ENCODE results near the gene AGAP1.

Gene AGAP1

DNA sequence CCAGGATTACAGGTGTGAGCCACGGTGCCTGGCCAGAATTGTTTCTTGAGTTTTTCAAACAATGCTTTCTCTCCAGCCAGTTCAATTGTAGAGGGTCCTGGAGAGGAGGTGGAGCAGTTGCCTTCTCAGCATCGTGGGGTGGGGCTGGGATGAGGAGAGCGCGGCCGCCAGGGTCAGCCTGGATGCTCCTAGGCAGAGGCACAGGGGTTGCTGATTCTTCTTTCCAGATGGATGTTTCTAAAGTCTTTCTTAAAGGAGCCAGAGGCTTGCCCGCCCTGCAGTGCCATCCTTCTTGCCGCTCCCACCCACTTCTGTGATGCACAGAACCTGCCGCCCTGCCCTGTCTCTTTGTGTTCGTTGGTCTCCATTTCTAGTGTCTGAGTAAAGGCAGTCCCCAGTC lies 61.1 kb downstream of the AGAP1 start:
- H3K4me3 ChIP-seq (ENCODE audit: low read depth, low read length) = no peak overlapping the region
- no peak for DNase-seq (ENCODE audit: low read depth)
- TF ChIP-seq CTCF (IDR thresholded peaks at IDR 0.05; ENCODE audit: control insufficient read depth, extremely low read depth, insufficient read depth) = no peak

DNA sequence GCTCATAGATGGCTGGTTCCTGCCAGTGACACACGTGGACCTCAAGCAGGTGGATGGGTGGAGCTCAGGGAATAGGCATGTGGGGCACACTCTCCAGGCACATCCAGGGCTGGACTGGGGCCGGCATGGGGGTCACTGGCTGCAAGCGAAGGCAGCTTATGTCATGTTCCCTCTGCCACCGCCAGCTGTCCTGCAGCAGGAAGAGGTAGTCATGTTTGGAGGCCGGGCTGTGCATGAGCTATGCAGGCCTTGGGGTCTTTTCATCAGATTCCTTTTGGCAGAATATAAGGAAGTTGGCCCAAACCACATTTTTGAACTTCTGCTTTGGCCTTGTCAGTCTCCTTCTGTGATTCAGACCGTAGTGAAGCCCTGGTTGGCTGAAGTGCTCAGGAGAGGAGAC lies 61.5 kb downstream of the AGAP1 start:
- no peak for DNase-seq (ENCODE audit: low read depth)
- TF ChIP-seq CTCF (IDR thresholded peaks at IDR 0.05; ENCODE audit: control insufficient read depth, extremely low read depth, insufficient read depth) = no peak
- no peak overlapping the region for H3K4me3 ChIP-seq (ENCODE audit: low read depth, low read length)

DNA sequence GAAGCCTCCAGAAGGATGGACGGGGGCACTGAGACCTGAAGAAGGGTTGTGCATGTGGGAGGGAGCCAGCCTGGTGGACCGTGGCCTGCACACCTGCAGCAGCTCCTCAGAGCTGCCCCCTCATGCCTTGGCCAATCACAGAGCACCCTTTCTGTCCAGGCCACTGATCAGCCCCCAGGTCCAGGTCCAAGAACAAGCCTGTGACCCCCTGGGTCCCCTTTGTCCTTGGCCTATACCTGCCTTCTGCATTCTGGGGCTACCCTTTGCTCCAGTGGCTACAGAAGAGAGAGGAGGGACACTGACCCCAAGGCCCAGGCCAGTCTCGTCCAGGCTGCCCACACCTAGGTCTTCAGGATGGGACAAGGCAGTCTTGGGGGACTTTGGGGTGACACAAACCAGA lies 62.2 kb downstream of the AGAP1 start:
- TF ChIP-seq CTCF (IDR thresholded peaks at IDR 0.05; ENCODE audit: control insufficient read depth, extremely low read depth, insufficient read depth) = no peak
- no peak for DNase-seq (ENCODE audit: low read depth)
- no peak overlapping the region for H3K4me3 ChIP-seq (ENCODE audit: low read depth, low read length)

DNA sequence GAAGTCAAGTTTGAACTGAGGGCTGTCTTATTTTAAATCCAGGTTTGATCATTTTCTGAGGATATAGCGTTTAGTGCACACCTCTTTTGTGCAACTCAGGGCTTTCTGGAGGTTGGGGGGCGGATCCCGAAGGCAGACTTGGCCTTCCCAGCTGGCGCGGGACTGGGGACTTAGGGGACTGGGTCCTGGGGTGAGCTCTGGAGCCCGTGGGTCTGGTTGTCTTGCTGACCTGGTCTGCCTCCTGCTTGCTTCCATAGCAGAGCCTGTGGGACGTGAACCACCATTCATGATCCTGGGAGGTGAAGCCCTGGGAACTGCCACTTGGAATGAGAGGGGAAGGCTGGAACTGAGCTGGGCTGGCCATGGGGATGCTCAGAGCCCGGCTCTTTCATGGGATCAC lies 63.1 kb downstream of the AGAP1 start:
- H3K4me3 ChIP-seq (ENCODE audit: low read depth, low read length) = no peak overlapping the region
- no peak for TF ChIP-seq CTCF (IDR thresholded peaks at IDR 0.05; ENCODE audit: control insufficient read depth, extremely low read depth, insufficient read depth)
- DNase-seq (ENCODE audit: low read depth) = no peak

- no peak for TF ChIP-seq CTCF (IDR thresholded peaks at IDR 0.05; ENCODE audit: control insufficient read depth, extremely low read depth, insufficient read depth)
- DNase-seq (ENCODE audit: low read depth) = no peak
These were observed 64.1 kb downstream of the AGAP1 start for GRCh38 chr2:235557903-235558302.

GRCh38 chr2:235558572-235558971 lies 64.7 kb downstream of the AGAP1 start:
- no peak for DNase-seq (ENCODE audit: low read depth)
- TF ChIP-seq CTCF (IDR thresholded peaks at IDR 0.05; ENCODE audit: control insufficient read depth, extremely low read depth, insufficient read depth) = no peak
- no peak overlapping the region for H3K4me3 ChIP-seq (ENCODE audit: low read depth, low read length)

More at GRCh38 chr2:235557903-235558302, 64.1 kb downstream of the AGAP1 start:
- no peak overlapping the region for H3K4me3 ChIP-seq (ENCODE audit: low read depth, low read length)

DNA sequence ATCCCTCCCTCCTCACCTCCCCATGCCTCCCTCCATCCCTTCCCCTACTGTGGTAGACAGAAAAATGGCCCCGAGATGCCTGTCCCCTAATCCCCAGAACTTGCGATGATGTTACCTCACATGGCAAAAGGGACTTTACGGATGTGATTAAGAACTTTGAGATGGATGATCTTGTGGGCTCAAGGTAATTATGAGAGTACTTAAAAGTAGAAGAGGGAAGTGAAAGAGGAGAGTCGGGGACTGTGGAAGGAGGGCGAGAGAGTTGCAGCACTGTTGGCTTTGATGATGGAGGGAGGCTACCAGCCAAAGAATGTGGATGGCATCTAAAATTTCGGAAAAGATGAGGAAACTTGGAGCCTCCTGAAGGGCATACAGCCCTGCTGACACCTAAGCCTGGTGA lies 66.5 kb downstream of the AGAP1 start:
- no peak for DNase-seq (ENCODE audit: low read depth)
- no peak overlapping the region for H3K4me3 ChIP-seq (ENCODE audit: low read depth, low read length)
- no peak for TF ChIP-seq CTCF (IDR thresholded peaks at IDR 0.05; ENCODE audit: control insufficient read depth, extremely low read depth, insufficient read depth)
